ENCODE data around the gene EIF5A2.

DNA sequence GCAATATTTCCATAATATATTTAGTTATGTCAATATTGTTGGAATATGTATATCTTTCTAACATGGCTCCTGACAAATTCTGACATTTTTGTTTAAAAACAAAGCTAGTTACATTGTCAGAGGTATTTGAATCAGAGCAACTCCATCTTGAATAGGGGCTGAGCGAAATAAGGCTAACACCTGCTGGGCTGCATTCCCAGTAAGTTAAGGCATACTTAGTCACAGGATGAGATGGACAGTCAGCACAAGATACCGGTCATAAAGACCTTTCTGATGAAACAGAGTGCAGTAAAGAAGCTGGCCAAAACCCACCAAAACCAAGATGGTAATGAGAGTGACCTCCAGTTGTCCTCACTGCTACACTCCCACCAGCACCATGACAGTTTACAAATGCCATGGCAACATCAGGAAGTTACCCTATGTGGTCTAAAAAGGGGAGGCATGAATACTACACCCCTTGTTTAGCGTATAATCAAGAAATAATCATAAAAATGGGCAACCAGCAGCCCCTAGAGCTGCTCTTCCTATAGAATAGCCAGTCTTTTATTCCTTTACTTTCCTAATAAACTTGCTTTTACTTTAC is 68.8 kb downstream of the EIF5A2 start:
- TF ChIP-seq, protein P1, sequence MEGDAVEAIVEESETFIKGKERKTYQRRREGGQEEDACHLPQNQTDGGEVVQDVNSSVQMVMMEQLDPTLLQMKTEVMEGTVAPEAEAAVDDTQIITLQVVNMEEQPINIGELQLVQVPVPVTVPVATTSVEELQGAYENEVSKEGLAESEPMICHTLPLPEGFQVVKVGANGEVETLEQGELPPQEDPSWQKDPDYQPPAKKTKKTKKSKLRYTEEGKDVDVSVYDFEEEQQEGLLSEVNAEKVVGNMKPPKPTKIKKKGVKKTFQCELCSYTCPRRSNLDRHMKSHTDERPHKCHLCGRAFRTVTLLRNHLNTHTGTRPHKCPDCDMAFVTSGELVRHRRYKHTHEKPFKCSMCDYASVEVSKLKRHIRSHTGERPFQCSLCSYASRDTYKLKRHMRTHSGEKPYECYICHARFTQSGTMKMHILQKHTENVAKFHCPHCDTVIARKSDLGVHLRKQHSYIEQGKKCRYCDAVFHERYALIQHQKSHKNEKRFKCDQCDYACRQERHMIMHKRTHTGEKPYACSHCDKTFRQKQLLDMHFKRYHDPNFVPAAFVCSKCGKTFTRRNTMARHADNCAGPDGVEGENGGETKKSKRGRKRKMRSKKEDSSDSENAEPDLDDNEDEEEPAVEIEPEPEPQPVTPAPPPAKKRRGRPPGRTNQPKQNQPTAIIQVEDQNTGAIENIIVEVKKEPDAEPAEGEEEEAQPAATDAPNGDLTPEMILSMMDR (IDR thresholded peaks at IDR 0.05), result no peak
- TF ChIP-seq EZH2 (IDR thresholded peaks at IDR 0.05; ENCODE audit: borderline replicate concordance, insufficient read depth, low read depth, low read length, poor library complexity, severe bottlenecking), result no peak
